ENCODE results near the gene GIPR.
A peak's percentile ranks its signal among the peaks of the same experiment; 100 is the strongest.
"Not testable (repeated sequence)": the region's sequence is repeated elsewhere in the genome, so short reads cannot be mapped to it uniquely, and the experiment has no call there.

GIPR gene

GRCh38 chr19:45693106-45693788 lies 25.2 kb downstream of the GIPR start:
- DNase-seq: peak; percentile 62 to 72

GRCh38 chr19:45701676-45702075 lies 33.7 kb downstream of the GIPR start:
- no peak for DNase-seq

DNA sequence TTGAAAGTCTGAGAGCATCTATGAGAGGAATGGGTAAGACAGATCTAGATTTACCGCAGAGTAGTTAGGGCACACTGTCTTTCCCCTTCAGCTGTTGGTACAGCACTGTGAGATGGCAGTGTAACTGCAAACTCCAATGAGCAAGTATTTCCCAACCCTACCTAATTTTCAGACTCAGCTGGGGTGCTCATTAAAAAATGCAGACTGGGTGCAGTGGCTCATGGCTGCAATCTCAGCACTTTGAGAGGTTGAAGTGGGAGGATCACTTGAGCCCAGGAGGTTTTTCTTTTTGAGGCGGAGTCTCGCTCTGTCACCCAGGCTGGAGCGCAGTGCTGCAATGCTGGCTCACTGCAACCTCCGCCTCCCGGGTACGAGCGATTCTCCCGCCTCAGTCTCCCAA lies 37.1 kb downstream of the GIPR start:
- DNase-seq: no peak

DNA sequence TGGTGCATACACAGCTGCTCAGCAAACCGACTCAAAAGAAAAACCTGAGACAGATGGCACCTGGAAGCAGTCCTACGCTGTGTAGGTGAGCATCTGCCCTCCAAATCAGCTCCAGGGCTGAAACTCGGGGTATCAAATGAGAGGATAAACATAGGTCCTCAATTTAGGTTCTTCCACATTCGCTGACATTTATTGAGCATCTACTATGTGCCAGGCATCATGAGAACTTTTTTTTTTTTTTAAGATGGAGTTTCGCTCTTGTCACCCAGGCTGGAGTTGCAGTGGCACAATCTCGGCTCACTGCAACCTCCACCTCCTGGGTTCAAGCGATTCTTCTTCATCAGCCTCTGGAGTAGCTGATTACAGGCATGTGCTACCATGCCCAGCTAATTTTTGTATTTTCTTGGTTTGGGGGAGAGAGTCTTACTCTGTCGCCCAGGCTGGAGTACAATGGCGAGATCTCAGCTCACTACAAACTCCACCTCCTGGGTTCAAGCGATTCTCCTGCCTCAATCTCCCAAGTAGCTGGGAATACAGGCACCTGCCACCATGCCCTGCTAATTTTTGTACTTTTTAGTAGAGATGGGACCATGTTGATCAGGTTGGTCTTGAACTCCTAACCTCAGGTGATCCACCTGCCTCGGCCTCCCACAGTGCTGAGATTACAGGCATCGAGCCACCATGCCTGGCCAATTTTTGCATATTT lies 37.8 kb downstream of the GIPR start:
- no peak for DNase-seq

DNA sequence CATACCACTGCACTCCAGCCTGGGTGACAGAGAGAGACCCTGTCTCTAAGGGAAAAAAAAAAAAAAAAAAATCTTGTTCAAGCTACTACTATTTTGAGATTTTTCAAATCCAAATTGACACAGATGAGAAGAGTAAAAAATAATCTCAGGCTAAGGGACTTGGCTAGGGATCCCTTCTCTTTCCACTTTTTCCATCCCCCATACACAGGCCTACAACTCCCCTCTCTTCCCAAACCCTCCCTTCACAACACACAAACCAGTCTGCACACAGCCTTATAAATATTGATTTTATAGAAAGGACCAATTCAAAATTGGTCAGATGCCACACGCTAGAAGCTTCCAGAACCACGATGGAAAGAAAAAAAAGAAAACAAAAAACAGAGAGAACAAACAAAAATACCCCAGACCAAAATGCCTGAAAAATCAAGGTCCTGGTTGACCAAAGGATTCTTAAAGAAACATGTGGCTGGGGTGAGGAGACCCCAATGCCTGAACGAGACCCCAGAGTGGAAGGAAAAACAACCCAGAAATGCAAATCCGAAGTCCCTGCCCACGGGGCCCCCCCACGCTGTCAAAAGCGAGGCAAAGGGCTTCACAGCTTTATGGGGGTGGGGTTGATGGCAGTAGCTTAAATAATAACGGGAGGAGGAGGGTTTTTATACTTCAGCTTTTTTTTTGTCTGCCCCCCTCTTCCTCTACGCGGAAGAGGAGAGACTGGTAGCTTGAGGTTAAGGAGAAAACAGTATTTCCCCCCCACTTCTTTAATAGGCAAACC lies 42.5 kb downstream of the GIPR start:
- DNase-seq: no peak

- DNase-seq: no peak
Observed at GRCh38 chr19:45711851-45712698, 44.1 kb downstream of the GIPR start.

GRCh38 chr19:45712699-45713067 lies 44.7 kb downstream of the GIPR start:
- no peak for DNase-seq

GRCh38 chr19:45713141-45713540 lies 45.1 kb downstream of the GIPR start:
- DNase-seq: no peak

DNA sequence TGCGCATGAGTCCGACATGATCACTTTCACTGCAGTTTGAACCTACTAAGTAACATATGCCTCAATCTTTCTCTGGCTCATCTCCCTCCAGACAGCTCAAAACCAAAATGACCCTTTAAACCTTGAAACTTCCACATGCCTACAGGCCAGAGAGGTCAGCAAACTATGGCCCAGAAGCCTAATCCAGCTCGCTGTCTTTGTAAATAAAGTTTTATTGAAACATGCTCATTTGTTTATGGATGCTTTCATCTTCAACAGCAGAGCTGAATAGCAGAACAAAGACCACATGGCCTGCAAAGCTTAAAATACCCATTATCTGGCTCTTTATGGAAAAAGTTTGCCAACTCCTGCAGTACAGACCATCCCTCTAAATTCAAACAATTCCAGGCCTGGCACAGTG lies 47.1 kb downstream of the GIPR start:
- no peak for DNase-seq

DNA sequence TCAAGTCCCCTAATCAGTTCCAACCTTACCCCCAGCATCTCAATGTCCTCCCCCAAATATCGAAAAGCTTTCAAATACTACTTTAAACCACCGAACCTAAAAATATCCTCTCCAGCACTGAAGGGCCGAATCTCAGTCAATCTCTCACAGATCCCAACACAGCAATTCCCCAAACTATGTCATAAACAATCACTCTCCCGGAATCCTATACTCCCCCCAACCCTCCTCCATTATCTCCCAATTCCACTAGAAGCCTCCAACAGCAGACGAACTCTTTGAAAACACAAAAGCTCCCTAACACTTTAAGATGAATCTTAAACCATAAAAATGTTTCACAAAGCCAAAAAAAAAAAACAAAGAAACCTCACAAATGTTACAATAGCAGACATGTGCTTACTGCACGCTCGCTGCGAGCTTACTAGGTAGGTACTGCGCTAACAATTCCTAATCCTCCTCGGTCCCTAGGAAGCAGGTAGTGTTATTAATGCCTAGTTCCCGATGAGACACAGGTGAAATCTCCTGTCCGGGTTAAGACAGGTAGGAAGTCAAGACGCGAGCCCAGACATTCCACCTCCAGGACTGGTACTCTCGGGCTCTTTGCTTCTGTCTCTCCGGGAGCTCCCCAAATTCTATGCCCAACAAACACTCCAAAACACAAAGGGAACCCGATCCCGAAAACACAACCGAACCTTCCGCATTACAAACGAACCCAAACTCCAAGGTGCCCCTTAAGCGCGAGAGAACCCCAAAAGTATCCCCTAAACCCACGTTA lies 48.5 kb downstream of the GIPR start:
- no peak for DNase-seq

- DNase-seq: peak; percentile 99
Observed at GRCh38 chr19:45717131-45717982, 49.3 kb downstream of the GIPR start.

DNA sequence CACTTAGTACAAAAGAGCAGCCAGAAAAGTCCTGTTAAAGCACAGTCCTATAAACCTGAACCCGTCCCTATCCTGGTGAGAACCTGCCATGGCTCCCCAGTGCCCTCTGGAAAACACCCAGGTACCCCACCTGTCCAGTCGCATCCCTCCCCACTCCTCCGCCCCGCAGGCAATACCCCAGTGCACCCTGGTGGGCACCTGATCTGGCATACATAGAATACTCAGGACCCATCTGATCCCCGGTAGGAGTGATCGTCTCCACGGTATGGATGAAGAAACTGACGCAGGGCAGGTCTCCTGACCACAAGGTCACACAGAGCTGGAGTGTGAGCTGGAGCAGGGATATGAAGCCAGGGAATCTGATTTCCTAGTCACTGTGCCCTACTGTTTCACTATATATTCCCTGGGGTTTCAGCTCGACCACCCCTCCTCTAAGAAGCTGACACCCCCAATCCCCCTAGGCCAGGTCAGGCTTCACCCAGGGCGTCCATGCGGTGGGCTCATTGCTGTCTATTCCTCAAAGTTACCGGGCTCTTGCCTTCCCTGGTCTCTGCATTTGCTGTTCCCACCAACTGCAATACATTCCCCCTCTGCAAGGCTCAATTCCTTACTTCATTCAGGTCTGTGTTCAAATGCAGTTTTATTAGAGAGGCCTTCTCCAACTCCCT lies 50.1 kb downstream of the GIPR start:
- no peak for DNase-seq

DNA sequence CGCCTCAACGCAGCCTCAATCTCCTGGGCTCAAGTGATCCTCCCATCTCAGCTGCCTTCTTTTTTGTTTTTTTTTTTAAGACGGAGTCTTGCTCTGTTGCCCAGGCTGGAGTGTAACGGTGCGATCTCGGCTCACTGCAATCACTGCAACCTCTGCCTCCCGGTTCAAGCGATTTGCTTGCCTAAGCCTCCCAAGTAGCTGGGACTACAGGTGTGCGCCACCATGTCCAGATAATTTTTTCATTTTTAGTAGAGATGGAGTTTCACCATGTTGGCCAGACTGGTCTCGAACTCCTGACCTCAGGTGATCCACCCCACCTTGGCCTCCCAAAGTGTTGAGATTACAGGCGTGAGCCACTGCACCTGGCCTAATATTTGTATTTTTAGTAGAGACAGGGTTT lies 52.0 kb downstream of the GIPR start:
- DNase-seq: not testable (repeated sequence)

GRCh38 chr19:45728683-45729082 lies 60.7 kb downstream of the GIPR start:
- DNase-seq: not testable (repeated sequence)

- no peak for DNase-seq
Observed at GRCh38 chr19:45729800-45730290, 61.8 kb downstream of the GIPR start.

GRCh38 chr19:45730368-45731288 lies 62.6 kb downstream of the GIPR start, which contains the start of gene FBXO46:
FBXO46 (minus strand) TSS chr19:45730896; CDS start chr19:45713495, 17,401 bp downstream.
- peak; percentile 94 to 96 for DNase-seq
